Osteoblast (primary cell): ENCODE results near the gene TCF4. TPM values are rescaled to one million over a fixed set of nuclear protein-coding genes. Genes with fewer than 3 reads are reported as not detected.

Experiments used
- DNase-seq: peaks from one replicate; pipeline ENCODE4 v3.0.0; 2011; ENCODE audit warnings: low spot score, mixed read lengths; ENCODE audit not compliant: insufficient read length; ENCODE audit errors: missing footprints
- H2AFZ ChIP-seq: 2 replicates; pipeline ENCODE4 v1.6.0; 2011; ENCODE audit warnings: mild to moderate bottlenecking, low read length
- H3K27ac ChIP-seq: 2 replicates; pipeline ENCODE4 v1.5.1; 2011; ENCODE audit warnings: mild to moderate bottlenecking, low read depth, low read length, moderate library complexity
- H3K27me3 ChIP-seq: 2 replicates; pipeline ENCODE4 v1.6.0; 2012; ENCODE audit warnings: mild to moderate bottlenecking, control low read depth, inconsistent platforms, low read length, moderate library complexity; ENCODE audit not compliant: insufficient read depth
- H3K36me3 ChIP-seq: 2 replicates; pipeline ENCODE4 v1.5.1; 2011; ENCODE audit warnings: mild to moderate bottlenecking, low read length, control low read depth, moderate library complexity; ENCODE audit not compliant: insufficient read depth
- H3K4me1 ChIP-seq: 2 replicates; pipeline ENCODE4 v1.5.1; 2011; ENCODE audit warnings: mild to moderate bottlenecking, low read length, control low read depth, moderate library complexity; ENCODE audit not compliant: insufficient read depth
- H3K4me2 ChIP-seq: 2 replicates; pipeline ENCODE4 v1.6.0; 2011; ENCODE audit warnings: mild to moderate bottlenecking, low read length; ENCODE audit not compliant: insufficient read depth
- H3K4me3 ChIP-seq: fragments of 200-600 bp; sonication (generic); 3 replicates; pipeline ENCODE4 v1.5.1; 2012; ENCODE audit warnings: mild to moderate bottlenecking, low read length, inconsistent platforms; ENCODE audit not compliant: insufficient read depth
- H3K79me2 ChIP-seq: 2 replicates; pipeline ENCODE4 v1.6.0; 2012; ENCODE audit warnings: mild to moderate bottlenecking, low read length, control low read depth, inconsistent platforms; ENCODE audit not compliant: insufficient read depth
- H3K9me3 ChIP-seq: 2 replicates; pipeline ENCODE4 v1.5.1; 2011; ENCODE audit warnings: low read depth, low read length, control low read depth
- H4K20me1 ChIP-seq: 2 replicates; pipeline ENCODE4 v1.6.0; 2012; ENCODE audit warnings: mild to moderate bottlenecking, low read length, control low read depth; ENCODE audit not compliant: insufficient read depth
- total RNA-seq: library from RNA; depleted of rRNA; stranded (reverse); fragments of >200 nt; gene quantifications from 2 replicates; pipeline ENCODE4 v1.2.3, GENCODE V29; 2012
- TF ChIP-seq, protein P1 (sequence below): IDR thresholded peaks from 2 replicates; pipeline ENCODE4 v1.5.1; 2011; ENCODE audit warnings: mild to moderate bottlenecking, low read depth, low read length, moderate library complexity; ENCODE audit errors: extremely low read depth

The TCF4 gene
- total RNA-seq, 1 donor, result 87.2 TPM

DNA sequence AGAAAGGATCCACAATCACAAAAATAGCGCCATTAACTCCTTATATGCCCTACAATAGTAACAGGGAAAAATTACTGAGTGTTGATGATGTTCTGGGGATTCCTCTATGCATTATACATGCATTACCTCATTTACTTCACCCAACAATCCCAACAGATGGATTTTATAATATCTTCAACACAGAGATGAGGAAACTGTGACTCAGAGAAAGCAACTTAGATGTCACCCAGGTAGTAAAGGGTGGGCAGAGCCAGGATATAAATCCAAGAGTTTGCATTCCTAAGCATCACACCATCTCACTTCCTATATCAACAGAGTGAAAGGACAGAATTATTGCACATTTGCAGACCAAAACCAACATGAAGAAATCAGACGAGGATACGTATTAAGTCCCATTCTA, 144.2 kb downstream of the TCF4 start:
- H3K27me3 ChIP-seq, result no peaks in the 10 kb centered on the region
- peaks cover 50% of the 10 kb centered on the region for H3K79me2 ChIP-seq
- DNase-seq, result no peak

DNA sequence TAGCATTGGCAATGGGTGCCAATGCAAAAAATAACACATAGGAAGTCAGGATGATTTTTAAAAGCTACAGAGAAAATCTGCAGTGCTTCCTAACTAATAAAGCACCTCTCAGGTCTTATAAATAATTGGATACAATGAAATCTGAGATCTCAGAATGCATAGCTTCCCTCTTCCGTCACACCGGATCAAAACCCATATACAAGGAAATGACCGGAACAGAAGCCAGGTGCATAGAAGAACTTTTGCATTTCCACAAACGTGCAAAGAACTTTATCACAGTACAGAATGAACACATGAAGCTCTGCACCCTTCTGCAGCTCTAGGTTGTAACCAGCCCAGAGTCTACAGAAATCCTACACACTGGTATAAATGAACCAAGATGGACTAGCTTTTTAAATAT, 145.4 kb downstream of the TCF4 start:
- DNase-seq, result no peak
- Histone ChIP-seq H3K4me2 (no peak overlapping the region), H2AFZ (no peak overlapping the region), H3K36me3 (no peaks in the 10 kb centered on the region), H4K20me1 (peaks cover 9% of the 10 kb centered on the region), H3K4me1 (no peaks in the 10 kb centered on the region), H3K27me3 (no peaks in the 10 kb centered on the region), H3K27ac (no peak overlapping the region), H3K9me3 (no peaks in the 10 kb centered on the region), H3K79me2 (peaks cover 48% of the 10 kb centered on the region), H3K4me3 (no peak overlapping the region)
- TF ChIP-seq, protein P1, sequence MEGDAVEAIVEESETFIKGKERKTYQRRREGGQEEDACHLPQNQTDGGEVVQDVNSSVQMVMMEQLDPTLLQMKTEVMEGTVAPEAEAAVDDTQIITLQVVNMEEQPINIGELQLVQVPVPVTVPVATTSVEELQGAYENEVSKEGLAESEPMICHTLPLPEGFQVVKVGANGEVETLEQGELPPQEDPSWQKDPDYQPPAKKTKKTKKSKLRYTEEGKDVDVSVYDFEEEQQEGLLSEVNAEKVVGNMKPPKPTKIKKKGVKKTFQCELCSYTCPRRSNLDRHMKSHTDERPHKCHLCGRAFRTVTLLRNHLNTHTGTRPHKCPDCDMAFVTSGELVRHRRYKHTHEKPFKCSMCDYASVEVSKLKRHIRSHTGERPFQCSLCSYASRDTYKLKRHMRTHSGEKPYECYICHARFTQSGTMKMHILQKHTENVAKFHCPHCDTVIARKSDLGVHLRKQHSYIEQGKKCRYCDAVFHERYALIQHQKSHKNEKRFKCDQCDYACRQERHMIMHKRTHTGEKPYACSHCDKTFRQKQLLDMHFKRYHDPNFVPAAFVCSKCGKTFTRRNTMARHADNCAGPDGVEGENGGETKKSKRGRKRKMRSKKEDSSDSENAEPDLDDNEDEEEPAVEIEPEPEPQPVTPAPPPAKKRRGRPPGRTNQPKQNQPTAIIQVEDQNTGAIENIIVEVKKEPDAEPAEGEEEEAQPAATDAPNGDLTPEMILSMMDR, result no peak

More for the DNA sequence above, 144.2 kb downstream of the TCF4 start:
- Histone ChIP-seq H2AFZ (no peak overlapping the region), H3K4me1 (no peaks in the 10 kb centered on the region), H4K20me1 (peaks cover 9% of the 10 kb centered on the region), H3K9me3 (no peaks in the 10 kb centered on the region), H3K27ac (no peak overlapping the region), H3K4me2 (no peak overlapping the region), H3K36me3 (no peaks in the 10 kb centered on the region), H3K4me3 (no peak overlapping the region)
- TF ChIP-seq, protein P1, result no peak

DNA sequence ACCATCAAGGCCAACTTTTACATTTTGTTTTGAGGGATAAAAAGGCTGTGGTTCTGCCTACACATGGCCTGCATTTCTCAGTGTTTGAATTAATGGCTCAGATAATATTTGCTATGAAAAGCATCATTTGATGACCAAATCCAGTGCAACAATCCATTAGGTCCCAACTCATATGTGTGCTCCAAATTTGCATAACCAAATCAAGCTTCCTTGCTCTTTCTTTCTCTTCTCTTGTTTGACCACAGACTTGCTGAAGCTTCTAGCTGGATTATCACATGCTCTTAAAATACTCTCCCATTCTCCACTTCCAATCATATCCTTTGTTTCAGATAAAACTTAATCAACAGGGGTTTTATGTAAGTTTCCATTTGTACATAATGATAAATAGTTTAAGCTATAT, 147.0 kb downstream of the TCF4 start:
- H3K79me2 ChIP-seq, result peaks cover 44% of the 10 kb centered on the region
- H3K9me3 ChIP-seq, result no peaks in the 10 kb centered on the region

DNA sequence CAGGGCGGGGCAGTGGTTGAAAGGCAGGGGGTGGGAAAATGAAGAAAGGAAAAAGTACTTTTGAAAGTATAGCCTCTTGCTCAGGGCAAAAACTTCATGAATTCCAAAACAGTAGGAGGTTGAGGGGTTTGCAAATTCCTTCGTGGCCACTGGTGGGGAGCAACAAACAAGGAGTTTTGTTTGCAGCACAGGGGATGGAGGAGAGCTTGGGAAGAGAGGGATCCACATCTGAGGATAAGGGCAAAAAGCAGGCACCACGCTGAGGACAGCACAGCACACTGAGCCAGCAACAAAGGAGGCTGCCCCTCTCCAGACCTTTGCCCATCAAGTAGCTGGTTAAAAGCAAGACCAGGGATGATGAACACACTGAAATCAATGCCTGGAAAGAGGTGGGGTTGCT, 148.9 kb downstream of the TCF4 start:
- Histone ChIP-seq H2AFZ (no peak overlapping the region), H3K9me3 (no peaks in the 10 kb centered on the region), H3K4me2 (no peak overlapping the region), H3K27me3 (no peaks in the 10 kb centered on the region), H3K27ac (no peak overlapping the region), H3K4me1 (peaks cover 8% of the 10 kb centered on the region), H3K79me2 (peaks cover 30% of the 10 kb centered on the region), H4K20me1 (peaks cover 6% of the 10 kb centered on the region), H3K4me3 (no peak overlapping the region), H3K36me3 (no peaks in the 10 kb centered on the region)
- TF ChIP-seq, protein P1, result no peak
- DNase-seq, result no peak

More for the DNA sequence above, 147.0 kb downstream of the TCF4 start:
- no peak for DNase-seq
- no peak overlapping the region for H3K27ac ChIP-seq
- H3K36me3 ChIP-seq, result no peaks in the 10 kb centered on the region
- no peak overlapping the region for H3K4me2 ChIP-seq
- peaks cover 9% of the 10 kb centered on the region for H4K20me1 ChIP-seq
- no peak overlapping the region for H3K4me3 ChIP-seq
- H2AFZ ChIP-seq, result no peak overlapping the region
- H3K27me3 ChIP-seq, result no peaks in the 10 kb centered on the region
- TF ChIP-seq, protein P1, result no peak
- peaks cover under 1% of the 10 kb centered on the region for H3K4me1 ChIP-seq
